Stimulated activated CD8-positive, alpha-beta memory T cell treated with anti-CD3 and anti-CD28 coated beads, Interleukin-4, amount 100 ng/mL, for 1 hour (primary cell): ENCODE data around the gene C9orf153.
"Not testable (repeated sequence)": the region's sequence is repeated elsewhere in the genome, so short reads cannot be mapped to it uniquely, and the experiment has no call there.

Experiments used
- DNase-seq, 2 donors: peaks; one replicate each; pipeline ENCODE4 v3.0.0-alpha.2; 2020; ENCODE audit warnings: low read depth in 2 of 2, low spot score in 1 of 2

C9orf153 gene

GRCh38 chr9:86193088-86193487 is 66.4 kb downstream of the C9orf153 start:
- DNase-seq: no peak

- not testable (repeated sequence) for DNase-seq
These were observed 68.8 kb downstream of the C9orf153 start for GRCh38 chr9:86190700-86191099.

GRCh38 chr9:86187121-86187520 is 72.3 kb downstream of the C9orf153 start:
- no peak for DNase-seq

GRCh38 chr9:86186696-86187095 is 72.8 kb downstream of the C9orf153 start:
- DNase-seq: no peak

- no peak for DNase-seq
These were observed 73.6 kb downstream of the C9orf153 start for GRCh38 chr9:86185872-86186271.

GRCh38 chr9:86184138-86184524 is 75.3 kb downstream of the C9orf153 start:
- DNase-seq: no peak

- no peak for DNase-seq
These were observed 76.0 kb downstream of the C9orf153 start for GRCh38 chr9:86183229-86184137.

GRCh38 chr9:86181379-86182315 is 77.8 kb downstream of the C9orf153 start:
- no peak for DNase-seq

- no peak for DNase-seq
These were observed 81.0 kb downstream of the C9orf153 start for GRCh38 chr9:86178503-86178902.

- no peak for DNase-seq
These were observed 81.5 kb downstream of the C9orf153 start for GRCh38 chr9:86177995-86178394.

- DNase-seq: no peak
These were observed 83.0 kb downstream of the C9orf153 start for GRCh38 chr9:86176468-86176867.

- no peak for DNase-seq
These were observed 83.6 kb downstream of the C9orf153 start for GRCh38 chr9:86175743-86176456.

GRCh38 chr9:86175223-86175622 is 84.2 kb downstream of the C9orf153 start:
- DNase-seq: no peak
